ENCODE measurements around the gene BTBD16. TPM values are rescaled to one million over a fixed set of nuclear protein-coding genes. Genes with fewer than 3 reads are reported as not detected.

The BTBD16 gene
- total and polyA plus RNA-seq, 2 experiments from 2014 or later = 0.09 to 0.16 TPM

DNA sequence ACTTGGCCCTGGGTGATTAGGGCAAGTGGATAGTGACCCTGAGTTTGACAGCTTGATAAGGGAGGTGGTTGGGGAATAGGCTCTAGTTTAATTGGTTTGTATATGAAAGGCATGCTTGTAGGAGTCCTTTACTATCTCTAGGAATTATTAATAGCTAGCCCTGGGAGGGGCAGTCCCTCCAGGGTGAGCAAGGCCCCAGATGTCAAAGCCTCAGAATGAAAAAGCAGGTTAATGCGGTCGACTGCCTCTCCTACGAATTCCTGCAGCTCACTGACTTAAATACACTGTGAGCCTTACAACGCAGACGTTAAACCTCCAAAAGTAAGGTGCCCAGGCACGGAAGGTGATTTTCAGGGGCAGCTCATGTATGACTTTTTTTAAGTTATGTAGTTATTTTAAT is 5.2 kb upstream of the BTBD16 start:
- DNase-seq (ENCODE audit: low read depth in 1 of 2, low spot score in 1 of 2) = peak in 1 of 2 donors; percentile 72
- no peaks in the 10 kb centered on the region for H3K36me3 ChIP-seq
- no peaks in the 10 kb centered on the region for H3K27me3 ChIP-seq
- H3K9me3 ChIP-seq (ENCODE audit: low read depth) = no peaks in the 10 kb centered on the region
- TF ChIP-seq, protein P1, sequence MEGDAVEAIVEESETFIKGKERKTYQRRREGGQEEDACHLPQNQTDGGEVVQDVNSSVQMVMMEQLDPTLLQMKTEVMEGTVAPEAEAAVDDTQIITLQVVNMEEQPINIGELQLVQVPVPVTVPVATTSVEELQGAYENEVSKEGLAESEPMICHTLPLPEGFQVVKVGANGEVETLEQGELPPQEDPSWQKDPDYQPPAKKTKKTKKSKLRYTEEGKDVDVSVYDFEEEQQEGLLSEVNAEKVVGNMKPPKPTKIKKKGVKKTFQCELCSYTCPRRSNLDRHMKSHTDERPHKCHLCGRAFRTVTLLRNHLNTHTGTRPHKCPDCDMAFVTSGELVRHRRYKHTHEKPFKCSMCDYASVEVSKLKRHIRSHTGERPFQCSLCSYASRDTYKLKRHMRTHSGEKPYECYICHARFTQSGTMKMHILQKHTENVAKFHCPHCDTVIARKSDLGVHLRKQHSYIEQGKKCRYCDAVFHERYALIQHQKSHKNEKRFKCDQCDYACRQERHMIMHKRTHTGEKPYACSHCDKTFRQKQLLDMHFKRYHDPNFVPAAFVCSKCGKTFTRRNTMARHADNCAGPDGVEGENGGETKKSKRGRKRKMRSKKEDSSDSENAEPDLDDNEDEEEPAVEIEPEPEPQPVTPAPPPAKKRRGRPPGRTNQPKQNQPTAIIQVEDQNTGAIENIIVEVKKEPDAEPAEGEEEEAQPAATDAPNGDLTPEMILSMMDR (IDR thresholded peaks at IDR 0.05; ENCODE audit: low read depth, low read length) = no peak
- H3K27ac ChIP-seq = peak overlapping the region; percentile 84
- H3K4me3 ChIP-seq = no peak overlapping the region
- H3K4me1 ChIP-seq (ENCODE audit: low read depth) = peaks cover 32% of the 10 kb centered on the region

DNA sequence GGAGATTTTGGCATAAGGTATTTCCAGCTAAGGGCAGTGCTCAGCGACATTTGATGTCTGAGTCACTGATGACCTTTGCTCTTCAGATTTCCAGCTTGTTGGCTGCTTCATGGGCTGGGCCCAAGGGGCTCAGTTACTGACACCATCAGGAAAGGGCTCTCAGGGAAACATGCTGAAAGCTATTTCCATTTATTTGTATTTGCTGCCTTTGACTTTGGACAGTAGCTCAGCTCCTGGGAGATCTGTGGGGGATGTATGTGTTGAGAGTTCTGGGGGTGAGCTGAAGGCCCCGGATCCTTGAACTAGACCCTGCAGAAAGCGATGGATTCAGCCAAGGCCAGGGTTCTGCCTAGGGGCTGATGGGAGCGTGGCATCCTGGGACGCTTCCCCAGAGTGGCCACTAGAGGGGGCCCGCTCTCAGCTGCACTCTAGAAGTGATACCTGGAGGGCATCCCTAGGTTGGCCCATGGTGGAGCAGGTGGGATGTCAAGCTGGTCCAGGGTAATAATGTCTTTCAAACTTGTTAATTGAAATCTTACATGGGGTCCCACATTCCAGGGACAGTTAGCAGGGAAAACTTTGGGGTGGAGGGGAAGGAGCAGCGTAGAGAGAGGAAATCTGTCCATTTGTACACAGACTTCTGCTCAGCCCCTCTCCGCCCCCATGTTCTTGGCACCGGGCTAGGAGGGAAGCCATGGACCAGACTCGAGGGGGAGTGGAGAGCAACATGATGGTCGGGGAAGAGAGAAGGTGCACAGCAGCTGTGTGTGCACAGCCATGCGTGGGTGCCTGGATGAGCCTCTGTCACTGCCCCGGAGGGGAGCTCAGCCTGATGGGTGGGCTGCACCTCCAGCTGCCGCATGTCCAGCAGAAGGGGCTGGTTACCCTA is 3.0 kb upstream of the BTBD16 start:
- DNase-seq (ENCODE audit: low read depth in 1 of 2, low spot score in 1 of 2) = peak; percentile 50 to 69
- no peaks in the 10 kb centered on the region for H3K27me3 ChIP-seq
- peaks cover 32% of the 10 kb centered on the region for H3K4me1 ChIP-seq (ENCODE audit: low read depth)
- H3K4me3 ChIP-seq = no peak overlapping the region
- H3K9me3 ChIP-seq (ENCODE audit: low read depth) = no peaks in the 10 kb centered on the region
- peak overlapping the region; percentile 84 for H3K27ac ChIP-seq
- H3K36me3 ChIP-seq = no peaks in the 10 kb centered on the region
- TF ChIP-seq, protein P1 (IDR thresholded peaks at IDR 0.05; ENCODE audit: low read depth, low read length) = peak; percentile 99

DNA sequence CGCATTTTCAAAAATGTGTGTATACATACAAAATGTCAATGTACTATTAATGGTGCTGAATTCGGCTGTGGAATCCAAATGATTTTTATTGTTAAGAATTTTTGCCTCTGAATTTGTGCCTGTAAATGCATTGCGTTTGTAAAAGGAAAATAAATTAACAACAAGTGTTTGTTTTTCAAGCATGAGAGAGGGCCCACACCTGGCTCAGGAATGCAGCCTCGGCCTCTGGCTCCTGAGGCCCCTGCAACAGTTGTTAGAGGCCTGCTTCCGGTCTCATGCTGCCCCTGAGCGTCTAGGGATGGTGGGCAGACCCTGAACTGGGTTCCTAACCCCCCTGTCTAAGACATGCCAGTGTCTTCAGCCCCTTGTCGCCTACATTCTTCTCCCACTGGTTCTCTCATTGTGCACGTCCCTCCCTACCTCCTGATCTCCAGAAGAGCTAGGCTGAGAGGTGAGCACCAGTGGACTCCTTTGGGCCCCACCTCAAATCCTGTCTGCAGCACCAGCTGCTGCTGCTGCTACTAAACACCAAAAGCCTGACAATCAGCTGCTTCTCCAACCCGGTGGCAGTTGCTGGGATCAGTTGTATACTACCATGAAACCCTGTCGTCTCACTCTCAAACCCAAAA is 1.9 kb upstream of the BTBD16 start:
- H3K36me3 ChIP-seq = no peaks in the 10 kb centered on the region
- no peak overlapping the region for H3K4me3 ChIP-seq
- H3K27me3 ChIP-seq = no peaks in the 10 kb centered on the region
- no peak for DNase-seq (ENCODE audit: low read depth in 1 of 2, low spot score in 1 of 2)
- H3K9me3 ChIP-seq (ENCODE audit: low read depth) = no peaks in the 10 kb centered on the region
- TF ChIP-seq, protein P1 (IDR thresholded peaks at IDR 0.05; ENCODE audit: low read depth, low read length) = no peak
- peaks cover 24% of the 10 kb centered on the region for H3K4me1 ChIP-seq (ENCODE audit: low read depth)
- H3K27ac ChIP-seq = no peak overlapping the region

DNA sequence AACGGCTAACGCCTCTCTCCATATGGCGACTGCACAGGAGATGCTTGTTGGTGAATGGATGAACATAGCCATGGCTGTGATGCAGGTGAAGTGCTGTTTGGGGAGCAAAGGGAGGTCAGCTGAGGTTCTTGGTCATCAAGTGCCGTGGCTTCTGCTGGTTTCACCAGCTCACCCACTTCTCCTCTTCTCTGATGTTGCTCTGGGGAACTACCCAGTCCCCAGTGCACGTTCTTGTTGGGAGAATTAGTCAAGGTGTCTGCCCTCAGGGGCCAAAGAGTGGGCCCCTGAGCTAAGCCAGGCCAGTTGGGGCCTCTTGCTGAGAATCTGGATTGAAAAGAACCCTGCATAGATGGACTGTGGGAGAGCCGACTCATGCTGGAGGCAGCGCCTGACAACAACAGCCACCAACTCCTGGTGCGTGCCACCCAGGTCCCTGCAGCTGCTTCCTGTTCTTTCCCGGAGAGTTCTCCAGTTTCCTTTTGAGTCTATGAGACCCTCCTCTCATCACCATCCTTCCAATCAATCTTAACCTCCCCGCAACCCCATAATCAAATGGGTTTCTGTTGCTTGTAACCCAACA is 3.0 kb downstream of the BTBD16 start:
- no peak for DNase-seq (ENCODE audit: low read depth in 1 of 2, low spot score in 1 of 2)
- Histone ChIP-seq H3K27ac (no peak overlapping the region), H3K27me3 (no peaks in the 10 kb centered on the region), H3K4me1 (ENCODE audit: low read depth) (no peaks in the 10 kb centered on the region), H3K36me3 (no peaks in the 10 kb centered on the region), H3K9me3 (ENCODE audit: low read depth) (no peaks in the 10 kb centered on the region), H3K4me3 (no peak overlapping the region)
- TF ChIP-seq, protein P1 (IDR thresholded peaks at IDR 0.05; ENCODE audit: low read depth, low read length) = no peak

DNA sequence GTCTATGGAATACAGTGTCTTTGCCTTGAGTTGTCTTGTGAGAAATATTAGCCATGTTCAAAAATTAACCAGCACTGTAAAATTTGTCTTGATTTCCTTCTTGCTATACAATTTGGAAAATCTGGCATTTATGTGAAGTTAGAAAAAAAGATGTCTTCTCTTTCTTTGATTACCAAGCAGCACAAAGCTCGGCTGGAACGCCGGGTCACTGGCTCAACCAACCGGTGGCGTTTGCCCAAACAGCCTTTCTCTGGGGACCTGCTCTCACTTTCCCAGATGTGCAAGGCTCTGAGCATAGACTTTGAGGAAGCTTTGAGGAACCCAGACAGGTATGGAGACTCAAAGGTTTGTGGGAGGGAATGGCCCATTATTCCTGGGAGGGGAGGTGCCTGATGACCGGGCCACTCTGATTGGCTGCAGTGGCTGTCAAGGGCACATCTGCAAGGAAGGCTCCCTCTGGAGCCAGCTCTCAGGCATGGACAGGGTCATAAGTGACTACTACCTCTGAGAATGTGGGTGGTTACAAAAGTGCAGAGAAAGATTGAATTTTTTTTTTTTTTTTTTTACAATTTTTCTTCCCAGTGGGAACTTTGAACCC is 5.6 kb downstream of the BTBD16 start:
- no peaks in the 10 kb centered on the region for H3K9me3 ChIP-seq (ENCODE audit: low read depth)
- H3K27ac ChIP-seq = no peak overlapping the region
- peak in 1 of 2 donors; percentile 56 for DNase-seq (ENCODE audit: low read depth in 1 of 2, low spot score in 1 of 2)
- H3K4me1 ChIP-seq (ENCODE audit: low read depth) = no peaks in the 10 kb centered on the region
- TF ChIP-seq, protein P1 (IDR thresholded peaks at IDR 0.05; ENCODE audit: low read depth, low read length) = no peak
- H3K4me3 ChIP-seq = no peak overlapping the region
- no peaks in the 10 kb centered on the region for H3K36me3 ChIP-seq
- H3K27me3 ChIP-seq = no peaks in the 10 kb centered on the region
